Dedifferentiated amniotic fluid mesenchymal stem cell (primary cell): ENCODE measurements around the gene TMEM54.
"Not testable (repeated sequence)": the region's sequence is repeated elsewhere in the genome, so short reads cannot be mapped to it uniquely, and the experiment has no call there.

Source experiments
- DNase-seq: peaks from one replicate; pipeline ENCODE4 v3.0.0-alpha.2; 2016; ENCODE audit errors: extremely low spot score

Gene TMEM54

GRCh38 chr1:32919811-32920733 is 18.9 kb upstream of the TMEM54 start:
- peak; percentile 74 for DNase-seq

DNA sequence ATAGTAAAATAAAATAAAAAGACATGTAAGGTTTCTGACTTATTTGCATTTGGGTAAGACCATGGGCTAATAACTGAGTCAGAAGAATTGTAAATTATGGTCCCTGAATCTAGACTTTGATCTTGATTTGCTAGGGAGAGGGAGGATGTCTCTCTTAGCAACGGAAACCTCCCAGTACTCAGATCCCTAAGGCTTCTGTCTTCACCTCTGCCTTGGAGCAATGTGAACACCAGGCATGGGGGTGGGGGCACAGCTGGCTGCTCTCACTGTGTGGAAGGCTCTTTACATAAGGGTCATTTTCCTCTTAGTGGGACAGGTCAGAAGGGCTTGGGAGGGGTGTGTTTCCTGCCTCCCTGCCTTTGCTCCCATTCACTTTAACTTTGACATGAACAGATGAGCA is 17.0 kb upstream of the TMEM54 start:
- no peak for DNase-seq

DNA sequence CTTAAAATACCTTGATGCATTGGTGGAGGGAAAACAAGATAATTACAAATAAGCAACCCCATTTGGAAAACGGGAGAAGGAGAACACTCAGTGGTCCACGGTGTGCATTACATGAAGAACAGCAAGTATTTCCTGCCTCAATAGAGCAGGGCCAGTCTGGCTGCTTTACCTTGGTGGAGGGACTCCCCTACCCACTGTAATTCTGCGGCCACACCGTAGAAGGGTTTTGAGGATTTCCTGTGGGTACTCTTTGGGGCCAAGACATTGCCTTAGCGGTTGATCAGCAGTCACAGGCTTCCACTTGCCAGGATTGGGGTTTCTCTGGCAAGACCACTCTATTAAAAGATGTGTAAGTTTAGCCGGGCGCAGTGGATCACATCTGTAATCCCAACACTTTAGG is 16.3 kb upstream of the TMEM54 start:
- DNase-seq, result no peak

GRCh38 chr1:32915766-32916706 is 14.8 kb upstream of the TMEM54 start:
- no peak for DNase-seq

- DNase-seq, result no peak
Measured at GRCh38 chr1:32910319-32910718, 9.1 kb upstream of the TMEM54 start.

GRCh38 chr1:32907435-32907834 is 6.2 kb upstream of the TMEM54 start:
- DNase-seq, result no peak

DNA sequence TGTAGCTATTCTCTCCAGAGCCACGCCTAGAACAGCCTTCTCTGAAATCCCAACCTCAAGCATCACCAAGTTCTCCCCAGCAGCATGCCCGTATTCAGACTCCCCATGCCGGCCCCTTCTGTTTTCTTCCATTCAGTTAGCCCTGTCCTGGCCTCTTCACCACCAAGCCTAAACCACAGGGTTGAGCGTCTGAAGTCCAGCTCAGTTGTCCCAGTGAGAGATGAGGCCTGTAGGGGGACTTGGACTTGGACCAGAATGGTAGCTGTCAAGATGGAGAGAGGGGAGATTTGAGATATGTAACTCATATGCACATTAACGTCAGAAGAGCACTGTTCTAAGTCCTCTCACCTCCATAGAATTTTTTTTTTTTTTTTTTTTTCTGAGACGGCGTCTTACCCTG is 5.5 kb upstream of the TMEM54 start:
- DNase-seq, result no peak

DNA sequence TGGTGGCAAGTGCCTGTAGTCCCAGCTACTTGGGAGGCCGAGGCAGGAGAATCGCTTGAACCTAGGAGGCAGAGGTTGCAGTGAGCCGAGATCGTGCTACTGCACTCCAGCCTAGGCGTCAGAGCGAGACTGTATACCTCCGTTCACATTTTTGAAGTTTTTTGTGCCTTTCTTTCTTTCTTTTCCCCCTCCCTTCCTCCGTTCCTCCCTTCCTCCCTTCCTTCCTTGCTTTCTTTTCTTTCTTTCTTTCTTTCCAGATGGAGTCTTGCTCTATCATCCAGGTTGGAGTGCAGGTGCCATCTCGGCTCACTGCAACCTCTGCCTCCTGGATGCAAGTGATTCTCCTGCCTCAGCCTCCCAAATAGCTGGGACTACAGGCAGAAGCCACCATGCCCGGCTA is 4.4 kb upstream of the TMEM54 start:
- not testable (repeated sequence) for DNase-seq

GRCh38 chr1:32904797-32905196 is 3.6 kb upstream of the TMEM54 start:
- no peak for DNase-seq

DNA sequence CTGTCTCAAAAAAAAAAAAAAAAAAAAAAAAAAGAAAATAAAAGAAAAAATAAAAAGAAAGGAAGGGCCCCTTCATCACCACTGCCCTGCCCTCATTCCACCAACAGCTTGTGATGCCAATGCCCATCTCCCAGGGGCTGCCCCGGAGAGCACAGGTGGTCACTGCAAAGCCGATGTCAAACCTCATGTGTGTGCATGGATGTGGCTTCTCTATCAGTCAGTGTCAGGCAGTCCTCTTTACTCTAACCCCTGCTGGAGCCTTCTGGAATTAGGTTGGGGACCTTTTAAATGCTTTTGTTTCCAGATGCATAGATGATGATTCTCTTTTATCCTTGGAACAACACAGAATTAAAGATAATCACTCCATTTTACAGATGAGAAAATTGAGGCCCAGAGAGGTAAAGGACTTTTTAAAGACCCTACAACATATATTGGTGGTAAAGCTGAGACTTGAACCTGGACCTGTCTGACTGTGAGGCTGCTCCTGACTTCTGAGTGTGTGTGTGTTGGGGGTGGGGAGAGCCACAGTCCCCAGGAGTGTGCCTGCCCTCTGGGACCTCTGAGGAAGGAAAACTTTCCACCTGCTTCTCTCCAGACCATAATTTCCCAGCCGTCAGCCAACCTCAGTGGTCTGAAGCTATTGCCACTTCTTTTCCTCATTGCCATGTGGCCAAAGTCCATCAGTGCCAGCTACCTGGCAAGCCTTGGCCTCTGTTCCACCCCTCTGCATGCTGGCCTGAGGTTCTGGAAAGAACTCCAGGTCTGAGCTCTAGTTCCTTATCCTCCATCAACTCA is 3.0 kb upstream of the TMEM54 start:
- no peak for DNase-seq

DNA sequence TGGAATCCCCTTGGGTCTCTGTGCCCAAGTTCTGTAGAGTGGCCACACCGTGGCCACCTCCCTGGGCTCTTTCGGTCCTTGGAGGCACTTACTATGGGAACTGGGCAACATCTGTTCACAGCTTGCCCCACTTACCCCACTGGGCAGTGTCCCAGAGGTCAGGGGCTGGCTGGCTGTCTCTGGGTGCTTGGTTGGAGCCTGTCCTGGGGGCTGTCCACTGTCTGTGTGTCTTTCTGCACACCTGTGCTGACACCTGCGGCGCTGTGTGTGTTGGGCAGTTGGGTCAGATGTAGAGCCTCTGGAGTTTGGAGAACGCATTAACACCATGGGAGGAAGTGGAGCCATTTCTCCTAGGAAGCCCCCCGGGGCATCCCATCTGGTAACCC is 1.3 kb upstream of the TMEM54 start:
- DNase-seq, result no peak

GRCh38 chr1:32901823-32902534 is 790 bp upstream of the TMEM54 start:
- DNase-seq, result no peak

DNA sequence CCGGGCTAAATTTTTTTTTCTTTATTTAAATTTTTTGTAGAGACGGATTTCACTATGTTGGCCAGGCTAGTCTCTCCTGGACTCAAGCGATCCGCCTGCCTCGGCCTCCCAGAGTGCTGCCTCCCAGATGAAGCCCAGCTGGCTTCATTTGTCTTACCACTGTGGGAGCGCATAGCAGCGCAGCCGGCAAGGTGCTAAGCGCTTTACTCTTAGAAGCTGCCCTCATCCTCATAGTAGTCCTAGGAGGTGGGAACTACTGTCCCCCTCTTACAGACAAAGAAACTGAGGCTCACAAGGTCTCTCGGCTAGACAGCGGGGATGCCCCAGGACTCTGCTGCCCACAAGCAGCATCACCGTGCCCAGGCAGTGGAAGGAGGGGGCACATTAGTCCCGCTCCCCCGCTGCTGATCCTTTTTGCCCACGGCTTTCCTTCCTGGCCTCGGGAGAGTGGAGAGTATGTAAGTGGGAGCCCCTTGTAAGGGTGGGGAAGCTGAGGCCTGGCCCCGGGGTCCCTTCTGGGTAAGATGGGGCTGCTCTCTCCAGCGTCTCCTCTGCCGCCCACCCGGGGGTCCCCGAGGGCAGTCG is 726 bp downstream of the TMEM54 start:
- no peak for DNase-seq

DNA sequence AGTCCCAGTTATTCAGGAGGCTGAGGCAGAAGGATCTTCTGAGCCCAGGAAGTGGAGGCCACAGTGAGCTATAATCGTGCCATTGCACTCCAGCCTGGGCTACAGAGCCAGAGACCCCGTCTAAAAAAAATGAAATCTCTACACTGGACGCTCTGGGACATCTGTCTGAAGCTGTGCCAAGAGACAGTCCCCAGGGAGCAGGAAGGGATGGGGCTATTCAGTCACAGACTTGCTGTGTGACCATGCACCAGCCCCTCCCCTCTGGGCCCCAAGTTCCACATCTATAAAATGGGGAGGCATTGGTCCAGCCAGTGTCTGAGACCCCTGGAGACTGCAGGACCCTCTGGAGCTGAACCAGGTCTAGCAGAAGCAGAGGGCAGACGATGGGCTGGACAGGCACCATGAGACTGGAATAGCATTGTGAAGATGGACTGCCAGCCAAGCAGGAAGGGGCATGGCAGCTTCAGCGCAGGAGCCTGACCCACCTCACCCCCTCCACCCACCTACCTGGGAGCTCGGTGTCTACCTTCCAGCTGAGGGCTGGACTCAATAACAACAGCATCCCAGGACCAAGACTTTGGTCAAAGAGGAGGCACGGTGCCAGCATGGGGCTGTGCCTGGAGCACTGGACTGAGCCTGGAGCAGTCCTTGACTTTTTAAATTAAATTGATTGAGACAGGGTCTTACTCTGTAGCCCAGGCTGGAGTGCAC is 1.4 kb downstream of the TMEM54 start:
- DNase-seq, result no peak

DNA sequence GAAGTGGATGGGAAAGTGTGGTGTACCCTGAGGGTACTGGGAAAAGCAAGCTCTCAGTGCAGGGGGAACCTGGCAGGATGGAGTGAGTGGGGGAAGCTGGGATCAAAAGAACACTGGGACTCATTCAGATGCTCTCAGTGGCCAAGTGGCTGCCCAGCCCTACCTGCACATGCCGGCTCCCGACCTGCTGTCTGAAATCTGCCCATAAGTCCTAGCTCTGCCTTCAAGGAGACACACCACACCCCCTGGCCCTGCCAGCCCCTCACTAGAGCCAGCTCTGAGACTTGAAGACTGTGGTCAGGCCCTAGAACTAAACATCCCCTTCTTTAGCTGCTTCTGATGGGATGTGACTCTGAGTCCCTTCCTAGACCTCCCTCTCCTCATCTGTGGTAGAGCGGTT is 2.2 kb downstream of the TMEM54 start:
- DNase-seq, result no peak

DNA sequence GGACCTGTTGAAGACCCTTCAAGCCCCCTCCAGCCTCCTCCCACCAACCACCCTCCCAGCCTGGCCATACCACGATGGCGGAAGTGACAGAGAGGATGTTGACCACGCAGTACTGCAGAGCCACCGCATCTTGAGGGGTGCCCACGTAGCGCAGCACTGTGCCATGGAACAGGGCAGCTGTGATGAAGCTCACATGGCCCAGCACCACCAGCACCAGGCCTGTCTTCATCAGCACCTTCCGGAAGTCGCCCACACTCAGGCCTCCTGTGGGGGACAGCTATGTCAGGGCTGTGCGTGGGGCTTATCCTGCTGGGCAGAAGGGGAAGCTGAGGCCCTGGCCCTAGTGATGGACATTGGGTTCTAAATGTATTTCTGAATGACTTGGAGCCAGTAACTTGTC is 3.1 kb downstream of the TMEM54 start:
- no peak for DNase-seq

GRCh38 chr1:32897082-32898049 is 3.8 kb downstream of the TMEM54 start:
- no peak for DNase-seq

DNA sequence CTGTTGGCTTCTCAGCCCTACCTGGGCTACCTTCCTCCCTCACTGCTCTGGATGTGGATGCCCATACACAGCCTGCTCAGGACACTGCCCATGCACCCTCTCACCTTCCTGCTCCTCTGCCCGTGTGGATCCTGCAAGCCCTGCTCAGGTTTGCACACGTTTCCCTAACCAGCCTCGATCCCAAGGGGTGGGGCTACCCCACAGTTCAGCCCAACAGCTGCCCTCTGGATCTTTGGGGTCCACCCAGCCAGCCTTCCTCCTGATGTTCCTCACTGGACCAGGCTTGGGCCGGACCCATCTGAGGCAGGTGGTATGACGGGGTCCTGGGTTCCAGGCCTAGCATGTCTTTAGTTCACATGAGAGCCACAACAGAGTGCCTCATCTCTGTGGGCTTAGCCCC is 4.7 kb downstream of the TMEM54 start:
- DNase-seq, result no peak
